ENCODE data around the gene SLC4A8.

SLC4A8 gene

DNA sequence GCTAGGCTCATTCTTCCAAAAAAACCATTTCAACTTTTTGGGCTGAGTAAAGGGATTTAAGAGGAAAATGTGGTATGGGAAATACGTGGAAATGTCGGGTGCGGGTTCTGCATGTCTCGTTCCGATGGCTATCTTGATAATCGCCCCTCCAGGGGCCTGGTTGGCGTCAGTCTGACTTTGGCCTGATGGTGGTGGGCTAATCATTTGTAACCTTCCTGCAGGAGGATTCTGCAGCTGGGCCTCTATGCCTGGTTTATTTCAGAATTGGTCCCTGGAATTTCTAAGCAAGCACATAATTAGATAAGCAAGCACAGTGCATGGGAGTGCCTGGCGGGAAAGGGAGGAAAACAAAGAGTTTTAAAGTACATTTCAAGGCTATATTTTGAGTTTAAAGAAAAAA, 14.8 kb upstream of the SLC4A8 start:
- 90% methylated on average over 8 of the region's 8 CpGs for WGBS
- no peak overlapping the region for H3K27ac ChIP-seq (ENCODE audit: low read depth, low read length)
- no peaks in the 10 kb centered on the region for H3K36me3 ChIP-seq (ENCODE audit: insufficient read depth, low read length)

DNA sequence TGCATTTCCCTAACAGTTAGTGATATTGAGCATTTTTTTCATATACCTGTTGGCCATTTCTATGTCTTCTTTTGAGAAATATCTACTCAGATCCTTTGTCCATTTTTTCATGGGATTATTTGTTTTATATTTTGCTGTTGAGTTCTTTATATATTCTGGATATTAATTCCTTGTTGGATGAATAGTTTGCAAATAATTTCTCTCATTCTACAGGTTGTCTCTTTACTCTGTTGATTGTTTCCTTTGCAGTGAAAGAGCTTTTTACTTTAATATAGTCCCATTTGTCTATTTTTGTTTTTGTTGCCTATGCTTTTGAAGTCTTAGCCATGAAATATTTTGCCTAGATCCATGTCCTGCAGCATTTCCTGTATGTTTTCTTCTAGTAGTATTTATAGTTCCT, 11.5 kb upstream of the SLC4A8 start:
- Histone ChIP-seq H3K4me3 (ENCODE audit: low read length) (no peak overlapping the region), H3K27ac (ENCODE audit: low read depth, low read length) (no peak overlapping the region), H3K9ac (ENCODE audit: low read depth, low read length) (no peak overlapping the region)

More for the DNA sequence above, 14.8 kb upstream of the SLC4A8 start:
- Histone ChIP-seq H3K9me3 (ENCODE audit: insufficient read depth, low read depth, low read length) (no peaks in the 10 kb centered on the region), H3K4me1 (ENCODE audit: insufficient read depth, low read length) (no peaks in the 10 kb centered on the region), H3K9ac (ENCODE audit: low read depth, low read length) (no peak overlapping the region), H3K27me3 (ENCODE audit: insufficient read depth, low read length) (no peaks in the 10 kb centered on the region), H3K4me3 (ENCODE audit: low read length) (no peak overlapping the region)

GRCh38 chr12:51413791-51414190, 10.8 kb upstream of the SLC4A8 start:
- Histone ChIP-seq H3K27me3 (ENCODE audit: insufficient read depth, low read length) (no peaks in the 10 kb centered on the region), H3K9ac (ENCODE audit: low read depth, low read length) (no peak overlapping the region), H3K36me3 (ENCODE audit: insufficient read depth, low read length) (no peaks in the 10 kb centered on the region), H3K27ac (ENCODE audit: low read depth, low read length) (no peak overlapping the region), H3K9me3 (ENCODE audit: insufficient read depth, low read depth, low read length) (no peaks in the 10 kb centered on the region), H3K4me3 (ENCODE audit: low read length) (no peak overlapping the region), H3K4me1 (ENCODE audit: insufficient read depth, low read length) (peaks cover 5% of the 10 kb centered on the region)
- WGBS: 100% methylated on average over 3 of the region's 3 CpGs

More for the DNA sequence above, 11.5 kb upstream of the SLC4A8 start:
- Histone ChIP-seq H3K4me1 (ENCODE audit: insufficient read depth, low read length) (0 out of 2 replicates have a peak, but pooled peaks cover under 1% of the 10 kb centered on the region), H3K36me3 (ENCODE audit: insufficient read depth, low read length) (no peaks in the 10 kb centered on the region), H3K27me3 (ENCODE audit: insufficient read depth, low read length) (no peaks in the 10 kb centered on the region), H3K9me3 (ENCODE audit: insufficient read depth, low read depth, low read length) (no peaks in the 10 kb centered on the region)

DNA sequence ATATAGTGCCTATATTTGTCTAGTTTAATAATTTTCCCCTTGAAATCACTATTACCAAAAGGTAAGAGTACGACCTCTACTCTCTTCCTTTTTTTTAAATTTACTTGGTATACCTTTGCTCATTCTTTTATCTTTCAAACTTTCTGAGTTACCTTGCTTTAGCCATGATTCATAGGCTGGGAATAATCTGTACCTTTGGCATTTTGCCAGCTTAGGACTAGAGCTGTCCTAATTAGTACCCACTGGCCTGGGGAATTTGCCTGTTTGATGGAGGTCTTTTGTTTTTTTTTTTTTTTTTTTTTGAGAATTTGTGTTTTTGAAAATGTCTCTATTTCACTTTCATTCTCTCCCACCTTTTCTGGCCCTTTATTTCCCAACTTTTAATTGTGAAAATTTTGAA, 8.7 kb upstream of the SLC4A8 start:
- 100% methylated on average over 1 of the region's 1 CpG for WGBS
- Histone ChIP-seq H3K4me3 (ENCODE audit: low read length) (no peak overlapping the region), H3K9ac (ENCODE audit: low read depth, low read length) (no peak overlapping the region), H3K27me3 (ENCODE audit: insufficient read depth, low read length) (no peaks in the 10 kb centered on the region), H3K9me3 (ENCODE audit: insufficient read depth, low read depth, low read length) (no peaks in the 10 kb centered on the region), H3K36me3 (ENCODE audit: insufficient read depth, low read length) (no peaks in the 10 kb centered on the region), H3K4me1 (ENCODE audit: insufficient read depth, low read length) (peaks cover 20% of the 10 kb centered on the region), H3K27ac (ENCODE audit: low read depth, low read length) (no peak overlapping the region)

DNA sequence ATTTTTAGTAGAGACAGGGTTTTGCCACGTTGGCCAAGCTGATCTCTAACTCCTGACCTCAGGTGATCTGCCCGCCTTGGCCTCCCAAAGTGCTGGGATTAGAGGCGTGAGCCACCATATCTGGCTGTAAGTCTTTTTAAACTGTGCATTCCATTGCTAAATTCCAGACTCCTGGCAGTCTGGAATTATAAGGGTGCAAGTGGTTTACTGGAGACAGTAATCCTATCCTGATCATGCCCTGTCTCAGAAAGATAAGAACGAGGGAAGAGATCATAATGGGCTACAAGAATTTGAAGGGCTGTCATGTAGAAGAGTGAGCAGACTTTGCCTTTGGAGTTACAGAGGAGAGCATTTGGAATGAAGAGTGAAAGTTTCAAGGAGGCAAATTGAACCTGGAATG, 6.8 kb upstream of the SLC4A8 start:
- Histone ChIP-seq H3K4me1 (ENCODE audit: insufficient read depth, low read length) (peaks cover 20% of the 10 kb centered on the region), H3K4me3 (ENCODE audit: low read length) (no peak overlapping the region), H3K36me3 (ENCODE audit: insufficient read depth, low read length) (no peaks in the 10 kb centered on the region), H3K27me3 (ENCODE audit: insufficient read depth, low read length) (no peaks in the 10 kb centered on the region), H3K9me3 (ENCODE audit: insufficient read depth, low read depth, low read length) (no peaks in the 10 kb centered on the region), H3K9ac (ENCODE audit: low read depth, low read length) (no peak overlapping the region), H3K27ac (ENCODE audit: low read depth, low read length) (no peak overlapping the region)
- 87% methylated on average over 4 of the region's 4 CpGs for WGBS

GRCh38 chr12:51419425-51420193, 5.0 kb upstream of the SLC4A8 start:
- H3K27me3 ChIP-seq (ENCODE audit: insufficient read depth, low read length): no peaks in the 10 kb centered on the region
- no peak overlapping the region for H3K4me3 ChIP-seq (ENCODE audit: low read length)
- 37% methylated on average over 9 of the region's 11 CpGs for WGBS
- peaks cover 25% of the 10 kb centered on the region for H3K4me1 ChIP-seq (ENCODE audit: insufficient read depth, low read length)
- no peak overlapping the region; the same call in 1 of the 2 replicates for H3K27ac ChIP-seq (ENCODE audit: low read depth, low read length)
- H3K36me3 ChIP-seq (ENCODE audit: insufficient read depth, low read length): no peaks in the 10 kb centered on the region
- H3K9me3 ChIP-seq (ENCODE audit: insufficient read depth, low read depth, low read length): no peaks in the 10 kb centered on the region
- no peak overlapping the region for H3K9ac ChIP-seq (ENCODE audit: low read depth, low read length)

DNA sequence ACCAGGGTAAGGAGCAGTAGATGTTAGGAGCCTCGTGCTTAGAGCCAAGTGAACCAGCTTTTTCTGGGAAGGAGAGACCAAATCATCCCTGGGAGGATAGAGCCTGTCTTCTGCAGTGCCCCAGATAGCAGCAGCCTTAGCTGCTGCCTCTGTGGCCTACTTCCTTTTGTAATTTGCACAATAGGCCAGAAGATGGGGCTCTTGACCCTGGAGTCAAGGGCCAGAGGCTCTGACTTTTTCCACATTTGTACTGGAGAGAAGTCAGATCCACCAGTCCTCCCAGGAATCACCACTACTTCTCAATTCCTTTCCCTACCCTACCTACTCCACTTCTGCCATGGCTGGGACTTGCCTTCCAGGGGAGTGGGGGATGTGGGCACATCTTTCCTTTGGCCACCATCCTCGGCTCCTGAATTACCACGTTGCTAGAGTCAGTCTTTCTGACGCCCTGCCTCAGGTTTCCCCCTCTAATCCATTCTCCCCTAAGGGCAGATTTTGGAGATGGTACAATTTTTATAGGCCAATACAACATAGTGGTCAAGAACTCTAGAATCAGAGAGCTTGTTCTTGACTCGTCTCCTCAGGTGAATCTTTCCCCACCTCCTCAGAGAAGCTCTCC, 3.3 kb upstream of the SLC4A8 start:
- Histone ChIP-seq H3K9ac (ENCODE audit: low read depth, low read length) (no peak overlapping the region), H3K4me1 (ENCODE audit: insufficient read depth, low read length) (peaks cover 25% of the 10 kb centered on the region), H3K36me3 (ENCODE audit: insufficient read depth, low read length) (no peaks in the 10 kb centered on the region), H3K27me3 (ENCODE audit: insufficient read depth, low read length) (no peaks in the 10 kb centered on the region), H3K4me3 (ENCODE audit: low read length) (no peak overlapping the region), H3K9me3 (ENCODE audit: insufficient read depth, low read depth, low read length) (no peaks in the 10 kb centered on the region), H3K27ac (ENCODE audit: low read depth, low read length) (no peak overlapping the region)
- WGBS: 65% methylated on average over 4 of the region's 5 CpGs

GRCh38 chr12:51424094-51424661, 453 bp upstream of the SLC4A8 start:
- no peak overlapping the region for H3K9ac ChIP-seq (ENCODE audit: low read depth, low read length)
- H3K9me3 ChIP-seq (ENCODE audit: insufficient read depth, low read depth, low read length): no peaks in the 10 kb centered on the region
- H3K36me3 ChIP-seq (ENCODE audit: insufficient read depth, low read length): no peaks in the 10 kb centered on the region
- peaks cover 16% of the 10 kb centered on the region for H3K4me1 ChIP-seq (ENCODE audit: insufficient read depth, low read length)
- WGBS: 47% methylated on average over 9 of the region's 10 CpGs
- no peak overlapping the region for H3K27ac ChIP-seq (ENCODE audit: low read depth, low read length)
- peak overlapping the region; percentile 86 for H3K4me3 ChIP-seq (ENCODE audit: low read length)
- H3K27me3 ChIP-seq (ENCODE audit: insufficient read depth, low read length): no peaks in the 10 kb centered on the region

DNA sequence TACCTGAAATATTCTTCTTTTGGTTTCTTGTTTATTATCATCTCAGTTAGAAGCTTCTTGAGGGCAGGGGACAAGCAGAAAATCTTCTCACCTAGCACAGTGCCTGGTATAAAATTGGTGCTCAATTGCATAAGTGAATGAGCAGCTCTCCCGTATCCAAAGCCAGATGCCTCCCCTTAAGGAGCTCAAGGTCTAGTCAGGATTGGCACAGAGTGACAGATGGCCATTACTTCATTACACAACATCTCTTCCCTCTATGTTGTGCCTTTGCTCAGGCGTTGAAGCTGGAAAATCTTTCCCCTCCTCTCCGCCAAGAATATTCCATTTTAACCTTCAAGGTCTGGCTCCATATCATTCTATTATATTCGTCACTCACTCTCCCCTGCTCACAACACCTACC, 3.6 kb downstream of the SLC4A8 start:
- H3K36me3 ChIP-seq (ENCODE audit: insufficient read depth, low read length): no peaks in the 10 kb centered on the region
- H3K9ac ChIP-seq (ENCODE audit: low read depth, low read length): no peak overlapping the region
- no peak overlapping the region for H3K27ac ChIP-seq (ENCODE audit: low read depth, low read length)
- WGBS: 88% methylated on average over 4 of the region's 4 CpGs
- no peaks in the 10 kb centered on the region for H3K27me3 ChIP-seq (ENCODE audit: insufficient read depth, low read length)
- H3K9me3 ChIP-seq (ENCODE audit: insufficient read depth, low read depth, low read length): no peaks in the 10 kb centered on the region
- H3K4me3 ChIP-seq (ENCODE audit: low read length): no peak overlapping the region
- peaks cover 11% of the 10 kb centered on the region for H3K4me1 ChIP-seq (ENCODE audit: insufficient read depth, low read length)

GRCh38 chr12:51429700-51430099, 5.1 kb downstream of the SLC4A8 start:
- WGBS: 96% methylated on average over 4 of the region's 4 CpGs
- no peaks in the 10 kb centered on the region for H3K9me3 ChIP-seq (ENCODE audit: insufficient read depth, low read depth, low read length)
- H3K4me3 ChIP-seq (ENCODE audit: low read length): no peak overlapping the region
- H3K27ac ChIP-seq (ENCODE audit: low read depth, low read length): no peak overlapping the region
- H3K4me1 ChIP-seq (ENCODE audit: insufficient read depth, low read length): peaks cover 16% of the 10 kb centered on the region
- no peaks in the 10 kb centered on the region for H3K27me3 ChIP-seq (ENCODE audit: insufficient read depth, low read length)
- H3K36me3 ChIP-seq (ENCODE audit: insufficient read depth, low read length): no peaks in the 10 kb centered on the region
- H3K9ac ChIP-seq (ENCODE audit: low read depth, low read length): no peak overlapping the region

DNA sequence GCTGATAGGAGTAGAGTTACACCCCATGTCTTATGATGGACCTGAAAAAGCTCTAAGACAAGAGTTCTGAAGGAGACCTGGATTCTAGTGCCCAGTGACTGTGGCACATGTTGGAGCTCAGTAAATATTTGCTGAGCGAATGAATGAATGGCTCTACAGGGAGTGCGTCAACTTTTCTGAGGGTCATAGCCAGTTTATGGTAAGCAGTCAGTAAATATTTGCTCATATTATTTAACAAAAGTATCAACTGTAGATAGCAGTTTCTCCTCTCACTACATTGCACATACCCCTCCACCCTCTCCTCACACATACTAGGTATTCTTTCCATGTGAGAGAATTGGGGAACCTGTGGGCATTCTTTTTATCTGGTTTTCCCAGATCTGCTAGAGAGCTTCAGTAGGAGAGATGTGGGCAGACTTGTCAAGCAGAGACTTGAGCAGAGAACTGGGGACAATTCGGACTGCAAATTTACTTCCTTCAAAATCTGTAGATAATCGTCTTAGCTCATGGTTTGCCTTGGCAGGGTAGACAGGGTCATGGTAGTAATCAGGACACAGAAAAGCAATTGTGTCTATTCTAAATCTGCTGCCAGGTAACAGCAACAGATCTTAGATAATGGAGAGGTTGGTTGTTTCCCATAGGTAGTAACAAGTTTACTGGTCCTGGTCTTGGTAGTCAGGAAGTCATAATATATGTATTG, 5.7 kb downstream of the SLC4A8 start:
- H3K4me3 ChIP-seq (ENCODE audit: low read length): no peak overlapping the region
- 73% methylated on average over 4 of the region's 4 CpGs for WGBS

More for the DNA sequence above, 5.7 kb downstream of the SLC4A8 start:
- Histone ChIP-seq H3K36me3 (ENCODE audit: insufficient read depth, low read length) (no peaks in the 10 kb centered on the region), H3K9me3 (ENCODE audit: insufficient read depth, low read depth, low read length) (no peaks in the 10 kb centered on the region), H3K27me3 (ENCODE audit: insufficient read depth, low read length) (no peaks in the 10 kb centered on the region), H3K4me1 (ENCODE audit: insufficient read depth, low read length) (peaks cover 20% of the 10 kb centered on the region), H3K9ac (ENCODE audit: low read depth, low read length) (no peak overlapping the region), H3K27ac (ENCODE audit: low read depth, low read length) (no peak overlapping the region)
